WERI-Rb-1 (cell line): ENCODE results near the gene ZNF586.

Experiments
- DNase-seq: peaks from one replicate; pipeline ENCODE4 v3.0.0-alpha.2; 2020
- H3K27ac ChIP-seq: fragments of 250-450 bp; sonication (Bioruptor Pico); 2 replicates; pipeline ENCODE4 v1.5.1; 2020; ENCODE audit warnings: mild to moderate bottlenecking, moderate library complexity
- H3K27me3 ChIP-seq: fragments of 250-450 bp; sonication (Bioruptor Pico); 2 replicates; pipeline ENCODE4 v1.5.1; 2021; ENCODE audit warnings: mild to moderate bottlenecking, low read depth, moderate library complexity; ENCODE audit not compliant: insufficient read depth, severe bottlenecking
- H3K36me3 ChIP-seq: fragments of 250-450 bp; sonication (Bioruptor Pico); 2 replicates; pipeline ENCODE4 v1.5.1; 2020; ENCODE audit warnings: mild to moderate bottlenecking, moderate library complexity
- H3K4me3 ChIP-seq: 2 replicates; pipeline ENCODE4 v1.5.1; 2011; ENCODE audit warnings: low read depth, mild to moderate bottlenecking, control low read depth, low read length
- H3K9me3 ChIP-seq: fragments of 250-450 bp; sonication (Bioruptor Pico); 2 replicates; pipeline ENCODE4 v1.5.1; 2021; ENCODE audit warnings: mild to moderate bottlenecking, moderate library complexity; ENCODE audit not compliant: severe bottlenecking
- TF ChIP-seq, protein P1 (sequence below): IDR thresholded peaks from 2 replicates; pipeline ENCODE4 v1.5.1; 2011; ENCODE audit warnings: low read depth, mild to moderate bottlenecking, control low read depth, inconsistent platforms, low read length

The ZNF586 gene

DNA sequence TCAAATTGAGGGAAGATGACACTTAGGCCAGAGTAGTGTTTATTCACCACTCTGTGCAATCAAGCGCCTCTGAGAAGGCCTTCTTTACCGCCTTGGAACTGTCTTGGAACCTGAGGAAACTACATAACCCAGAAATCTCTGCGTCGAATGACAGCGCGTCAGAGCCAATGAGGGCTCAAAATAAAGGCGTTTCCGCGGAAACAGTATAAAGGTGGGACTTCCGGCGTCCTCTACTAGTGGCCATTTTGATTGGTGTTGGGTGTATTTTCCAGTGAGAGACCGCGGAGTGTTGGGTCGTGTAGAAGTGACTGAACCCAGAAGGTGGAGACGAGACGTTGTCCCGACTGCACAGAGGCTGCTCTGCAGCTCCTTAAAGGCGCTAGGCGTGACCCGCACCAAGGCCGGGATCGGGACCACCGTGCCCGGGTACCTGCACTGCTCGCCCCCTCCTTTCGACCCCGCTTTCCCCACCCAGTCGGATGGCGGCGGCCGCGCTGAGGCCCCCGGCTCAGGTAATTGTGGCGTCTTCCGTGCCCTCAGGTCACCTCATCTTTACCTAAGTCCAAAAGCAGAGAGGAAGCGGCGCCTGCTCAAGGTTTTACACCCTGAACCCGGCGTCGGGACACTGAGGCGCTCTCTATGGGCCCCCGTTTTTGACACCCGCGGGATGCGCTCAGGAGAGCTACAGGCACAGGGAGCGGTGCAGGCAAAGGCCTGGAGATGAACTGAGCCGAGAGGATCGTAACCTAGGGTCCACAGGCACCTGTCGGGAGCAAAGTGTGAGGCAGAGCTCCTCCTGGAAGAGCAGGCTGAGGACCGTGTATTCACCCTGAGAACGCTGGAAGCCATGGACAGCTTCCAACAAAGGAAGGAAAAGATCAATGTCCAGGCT lies 22.6 kb upstream of the ZNF586 start, which contains the start of gene ZNF776:
Gene ZNF776, plus strand, starts transcription at position 236 of the 892 bp plus-strand sequence. Its CDS starts 244 bp downstream, at position 480.
- H3K4me3 ChIP-seq: peak within 1 kb of the TSS; percentile 91
- H3K9me3 ChIP-seq: no peaks in the 10 kb centered on the region
- H3K27ac ChIP-seq: peak within 1 kb of the TSS; percentile 70
- TF ChIP-seq, protein P1, sequence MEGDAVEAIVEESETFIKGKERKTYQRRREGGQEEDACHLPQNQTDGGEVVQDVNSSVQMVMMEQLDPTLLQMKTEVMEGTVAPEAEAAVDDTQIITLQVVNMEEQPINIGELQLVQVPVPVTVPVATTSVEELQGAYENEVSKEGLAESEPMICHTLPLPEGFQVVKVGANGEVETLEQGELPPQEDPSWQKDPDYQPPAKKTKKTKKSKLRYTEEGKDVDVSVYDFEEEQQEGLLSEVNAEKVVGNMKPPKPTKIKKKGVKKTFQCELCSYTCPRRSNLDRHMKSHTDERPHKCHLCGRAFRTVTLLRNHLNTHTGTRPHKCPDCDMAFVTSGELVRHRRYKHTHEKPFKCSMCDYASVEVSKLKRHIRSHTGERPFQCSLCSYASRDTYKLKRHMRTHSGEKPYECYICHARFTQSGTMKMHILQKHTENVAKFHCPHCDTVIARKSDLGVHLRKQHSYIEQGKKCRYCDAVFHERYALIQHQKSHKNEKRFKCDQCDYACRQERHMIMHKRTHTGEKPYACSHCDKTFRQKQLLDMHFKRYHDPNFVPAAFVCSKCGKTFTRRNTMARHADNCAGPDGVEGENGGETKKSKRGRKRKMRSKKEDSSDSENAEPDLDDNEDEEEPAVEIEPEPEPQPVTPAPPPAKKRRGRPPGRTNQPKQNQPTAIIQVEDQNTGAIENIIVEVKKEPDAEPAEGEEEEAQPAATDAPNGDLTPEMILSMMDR: no peak
- H3K27me3 ChIP-seq: no peaks in the 10 kb centered on the region
- peaks cover 34% of the 10 kb centered on the region for H3K36me3 ChIP-seq
- peak; percentile 84 for DNase-seq

GRCh38 chr19:57747472-57747807 lies 22.0 kb upstream of the ZNF586 start:
- Histone ChIP-seq H3K9me3 (no peaks in the 10 kb centered on the region), H3K4me3 (peak overlapping the region; percentile 91), H3K27me3 (no peaks in the 10 kb centered on the region), H3K27ac (peak overlapping the region; percentile 70), H3K36me3 (peaks cover 40% of the 10 kb centered on the region)
- TF ChIP-seq, protein P1: no peak
- DNase-seq: no peak

DNA sequence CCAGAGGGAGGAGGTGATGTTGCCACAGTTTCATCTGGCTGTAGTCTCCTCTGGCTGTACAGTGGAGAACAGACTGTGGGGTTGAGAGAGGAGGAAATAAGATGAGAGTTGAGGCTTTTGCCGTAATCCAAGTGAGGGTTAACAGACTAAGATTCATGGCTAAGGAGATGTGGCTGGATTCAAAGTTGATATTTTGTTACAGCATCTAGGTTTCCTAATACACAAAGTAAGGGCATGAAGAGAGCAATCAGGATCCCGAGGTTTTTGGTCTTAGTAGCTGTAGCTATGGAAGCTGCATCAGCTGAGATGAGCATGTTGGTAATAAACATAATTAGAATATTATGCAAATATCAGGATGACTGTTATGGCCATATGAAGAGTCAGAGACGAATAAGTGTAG lies 21.4 kb upstream of the ZNF586 start:
- Histone ChIP-seq H3K36me3 (peaks cover 46% of the 10 kb centered on the region), H3K9me3 (no peaks in the 10 kb centered on the region), H3K27me3 (no peaks in the 10 kb centered on the region), H3K27ac (no peak overlapping the region), H3K4me3 (no peak overlapping the region)
- DNase-seq: no peak
- TF ChIP-seq, protein P1: no peak

- H3K27ac ChIP-seq: no peak overlapping the region
- H3K4me3 ChIP-seq: no peak overlapping the region
- no peaks in the 10 kb centered on the region for H3K27me3 ChIP-seq
- TF ChIP-seq, protein P1: no peak
- no peak for DNase-seq
- H3K36me3 ChIP-seq: peaks cover 79% of the 10 kb centered on the region
- H3K9me3 ChIP-seq: no peaks in the 10 kb centered on the region
Observed at GRCh38 chr19:57754091-57754673, 15.3 kb upstream of the ZNF586 start.

- peaks cover 76% of the 10 kb centered on the region for H3K36me3 ChIP-seq
- DNase-seq: no peak
- no peaks in the 10 kb centered on the region for H3K27me3 ChIP-seq
- no peak overlapping the region for H3K4me3 ChIP-seq
- no peaks in the 10 kb centered on the region for H3K9me3 ChIP-seq
- TF ChIP-seq, protein P1: no peak
- H3K27ac ChIP-seq: no peak overlapping the region
Observed at GRCh38 chr19:57755031-57755430, 14.4 kb upstream of the ZNF586 start.
